HUES64 (cell line): ENCODE data around the gene POLE2.
"Not testable (repeated sequence)": the region's sequence is repeated elsewhere in the genome, so short reads cannot be mapped to it uniquely, and the experiment has no call there.

Experiments used
- H3K27ac ChIP-seq: 2 replicates; pipeline ENCODE4 v1.7.0; 2013; ENCODE audit warnings: low read depth, low read length, inconsistent platforms
- H3K27me3 ChIP-seq: 2 replicates; pipeline ENCODE4 v1.6.1; 2013; ENCODE audit warnings: mild to moderate bottlenecking, low read length; ENCODE audit not compliant: insufficient read depth
- H3K36me3 ChIP-seq: 2 replicates; pipeline ENCODE4 v1.6.1; 2013; ENCODE audit warnings: mild to moderate bottlenecking, low read length; ENCODE audit not compliant: insufficient read depth
- H3K4me1 ChIP-seq: 2 replicates; pipeline ENCODE4 v1.6.1; 2013; ENCODE audit warnings: mild to moderate bottlenecking, low read length, moderate library complexity; ENCODE audit not compliant: insufficient read depth
- H3K4me3 ChIP-seq: 2 replicates; pipeline ENCODE4 v1.5.1; 2013; ENCODE audit warnings: mild to moderate bottlenecking, low read length, moderate library complexity
- H3K9ac ChIP-seq: 2 replicates; pipeline ENCODE4 v1.6.1; 2013; ENCODE audit warnings: mild to moderate bottlenecking, low read depth, low read length
- H3K9me3 ChIP-seq: 2 replicates; pipeline ENCODE4 v1.6.1; 2013; ENCODE audit warnings: low read depth, low read length; ENCODE audit not compliant: insufficient read depth
- WGBS: fragments of 150-250, 120-280 bp; methylation state at CpG from one replicate; pipeline ENCODE4 v1.1.7; 2013; ENCODE audit warnings: missing lambda C conversion rate; 5-methylcytosine and 5-hydroxymethylcytosine counted together

The POLE2 gene

DNA sequence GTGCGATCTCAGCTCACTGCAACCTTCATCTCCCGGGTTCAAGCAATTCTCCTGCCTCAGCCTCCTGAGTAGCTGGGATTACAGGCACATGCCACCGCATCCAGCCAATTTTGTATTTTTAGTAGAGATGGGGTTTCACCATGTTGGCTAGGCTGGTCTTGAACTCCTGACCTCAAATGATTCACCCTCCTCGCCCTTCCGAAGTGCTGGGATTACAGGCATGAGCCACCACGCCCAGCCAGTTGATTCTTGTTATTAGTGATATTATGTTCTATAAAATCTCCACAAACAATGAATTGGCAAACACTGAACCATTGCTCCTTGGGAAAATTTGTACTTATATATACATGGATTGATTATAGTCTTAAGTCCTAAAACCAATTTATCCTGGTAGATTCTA is 30.5 kb downstream of the POLE2 start:
- not testable (repeated sequence) for H3K9ac ChIP-seq, H3K4me3 ChIP-seq, H3K9me3 ChIP-seq, H3K4me1 ChIP-seq, H3K27ac ChIP-seq, H3K27me3 ChIP-seq
- peaks cover 58% of the 10 kb centered on the region for H3K36me3 ChIP-seq
- WGBS: 96% methylated on average over 5 of the region's 6 CpGs

DNA sequence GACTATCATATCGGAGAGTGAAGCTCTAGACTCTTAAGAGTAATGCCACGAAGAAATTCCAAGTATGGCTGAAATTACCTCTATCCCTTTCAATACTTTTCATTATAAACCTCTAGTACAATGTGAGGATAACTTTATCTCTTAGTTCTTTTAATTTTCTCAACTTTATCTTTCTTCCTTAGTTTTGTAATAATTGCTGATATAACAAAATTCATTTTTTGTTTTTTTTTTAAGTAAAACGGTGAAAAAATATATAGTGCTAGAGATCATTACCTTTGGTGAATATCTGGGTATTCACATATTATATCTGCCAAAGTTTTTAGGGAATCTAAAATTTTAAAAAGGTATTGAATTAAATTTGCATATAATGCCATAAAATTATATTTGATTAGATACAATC is 33.5 kb downstream of the POLE2 start:
- no peak overlapping the region for H3K4me3 ChIP-seq
- H3K27ac ChIP-seq: no peak overlapping the region
- no peaks in the 10 kb centered on the region for H3K4me1 ChIP-seq
- 100% methylated on average over 2 of the region's 3 CpGs for WGBS
- no peaks in the 10 kb centered on the region for H3K9me3 ChIP-seq
- no peaks in the 10 kb centered on the region for H3K27me3 ChIP-seq
- no peak overlapping the region for H3K9ac ChIP-seq
- peaks cover 62% of the 10 kb centered on the region for H3K36me3 ChIP-seq

DNA sequence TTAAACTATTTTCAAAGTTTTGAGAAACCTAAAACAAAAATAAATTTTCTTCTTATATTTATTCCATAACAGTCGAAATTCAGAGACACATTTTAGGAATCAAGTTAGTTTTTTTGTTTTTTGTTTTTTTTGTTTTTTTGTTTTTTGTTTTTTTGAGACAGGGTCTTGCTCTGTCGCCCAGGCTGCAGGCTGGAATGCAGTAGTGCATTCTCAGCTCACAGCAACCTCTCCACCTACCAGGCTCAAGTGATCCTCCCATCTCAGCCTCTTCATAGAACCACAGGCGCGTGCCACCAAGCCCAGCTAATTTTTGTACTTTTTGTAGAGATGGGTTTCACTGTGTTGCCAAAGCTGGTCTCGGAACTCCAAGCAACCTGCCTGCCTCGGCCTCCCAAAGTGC is 34.5 kb downstream of the POLE2 start:
- peaks cover 64% of the 10 kb centered on the region for H3K36me3 ChIP-seq
- 92% methylated on average over 5 of the region's 6 CpGs for WGBS
- no peak overlapping the region for H3K27ac ChIP-seq

DNA sequence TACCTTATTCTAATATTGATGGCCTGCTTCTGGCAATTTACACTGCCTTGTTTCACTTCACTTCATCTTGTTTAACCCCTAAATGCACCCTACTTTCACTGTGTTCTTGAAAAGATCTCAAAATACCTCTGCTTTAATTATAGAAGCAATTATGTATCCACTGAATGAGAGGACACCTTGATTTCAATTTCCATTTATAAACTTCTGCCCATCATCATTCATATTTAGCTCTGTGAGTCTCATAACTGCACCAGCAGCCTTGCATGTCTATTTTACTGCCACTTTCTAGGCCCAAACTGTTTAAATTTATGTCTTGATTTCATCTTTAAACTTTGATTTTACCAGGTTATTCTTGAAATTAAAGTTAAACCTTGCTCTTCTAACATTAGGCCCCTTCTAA is 45.9 kb downstream of the POLE2 start:
- H3K4me3 ChIP-seq: no peak overlapping the region
- H3K9me3 ChIP-seq: no peaks in the 10 kb centered on the region
- no peak overlapping the region for H3K27ac ChIP-seq
- no peak overlapping the region for H3K9ac ChIP-seq
- H3K36me3 ChIP-seq: peaks cover 62% of the 10 kb centered on the region
- H3K4me1 ChIP-seq: no peaks in the 10 kb centered on the region
- no peaks in the 10 kb centered on the region for H3K27me3 ChIP-seq

More for the DNA sequence above, 34.5 kb downstream of the POLE2 start:
- Histone ChIP-seq H3K4me3 (no peak overlapping the region), H3K4me1 (no peaks in the 10 kb centered on the region), H3K9ac (no peak overlapping the region), H3K27me3 (no peaks in the 10 kb centered on the region), H3K9me3 (no peaks in the 10 kb centered on the region)

DNA sequence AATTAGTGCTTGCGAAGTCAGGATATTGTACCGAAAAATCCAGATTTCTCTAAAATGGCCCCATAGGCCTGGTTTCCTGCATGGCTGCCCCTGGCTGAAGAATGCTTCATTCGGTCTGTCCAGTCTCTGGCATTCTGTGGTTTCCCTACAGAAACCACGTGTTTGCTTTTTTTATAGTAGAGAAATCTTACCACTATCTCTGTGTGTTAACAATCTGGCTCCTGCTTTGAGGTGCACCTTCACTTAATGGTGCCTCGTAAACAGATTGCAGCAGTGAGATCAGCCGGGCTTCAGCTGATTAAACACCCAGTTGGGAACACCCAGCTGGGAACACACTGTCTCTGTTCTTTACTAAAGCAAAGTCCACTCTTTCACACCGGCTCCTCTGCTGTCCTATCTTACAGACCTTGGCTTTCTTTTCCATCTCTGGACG is 46.3 kb downstream of the POLE2 start:
- Histone ChIP-seq H3K4me1 (no peaks in the 10 kb centered on the region), H3K4me3 (no peak overlapping the region), H3K9me3 (no peaks in the 10 kb centered on the region), H3K9ac (no peak overlapping the region), H3K27ac (0 out of 2 replicates have a peak overlapping the region, but pooled peaks have one; percentile 14), H3K27me3 (no peaks in the 10 kb centered on the region), H3K36me3 (peaks cover 60% of the 10 kb centered on the region)
- 88% methylated on average over 8 of the region's 8 CpGs for WGBS

DNA sequence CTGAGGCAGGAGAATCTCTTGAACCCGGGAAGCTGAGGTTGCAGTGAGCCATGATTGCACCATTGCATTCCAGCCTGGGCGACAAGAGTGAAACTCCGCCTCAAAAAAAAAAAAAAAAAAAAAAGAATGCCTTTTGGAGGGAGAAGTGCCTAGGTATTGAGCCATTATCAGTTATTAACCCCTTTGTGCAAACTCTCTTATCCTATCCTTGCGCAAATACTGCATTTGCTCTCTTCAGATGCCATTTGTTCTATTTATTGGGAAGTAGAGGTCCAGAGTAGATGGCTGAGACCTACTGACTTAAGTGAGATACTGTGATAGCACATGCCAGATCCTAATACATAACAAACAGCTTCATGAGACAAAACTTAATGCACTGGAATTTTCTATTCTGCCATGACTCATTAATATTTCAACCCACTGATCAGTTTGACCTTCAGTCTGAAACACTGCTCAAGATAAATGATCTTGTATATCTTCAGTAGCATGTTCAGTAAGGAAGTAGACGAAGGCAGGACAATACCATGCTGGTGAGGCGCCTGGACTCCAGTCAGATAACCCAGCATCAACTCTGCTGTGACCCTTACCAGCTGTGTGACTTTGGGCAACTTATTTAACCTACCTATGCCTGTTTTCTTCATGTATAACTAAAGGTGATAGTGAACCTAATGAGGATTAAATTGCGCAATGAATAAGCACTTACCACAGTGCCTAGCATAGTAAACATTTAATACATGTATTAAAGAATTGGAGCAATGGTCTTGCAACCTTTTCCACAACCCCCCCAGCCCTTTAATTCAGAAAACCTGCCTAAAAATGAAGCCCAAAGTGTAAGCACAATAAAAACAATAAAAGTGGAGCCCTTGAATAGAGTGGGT is 47.2 kb downstream of the POLE2 start:
- H3K4me1 ChIP-seq: no peaks in the 10 kb centered on the region
- WGBS: 90% methylated on average over 6 of the region's 7 CpGs
- H3K9me3 ChIP-seq: no peaks in the 10 kb centered on the region
- H3K27ac ChIP-seq: no peak overlapping the region
- H3K9ac ChIP-seq: no peak overlapping the region
- H3K27me3 ChIP-seq: no peaks in the 10 kb centered on the region
- H3K36me3 ChIP-seq: peaks cover 60% of the 10 kb centered on the region
- H3K4me3 ChIP-seq: no peak overlapping the region

DNA sequence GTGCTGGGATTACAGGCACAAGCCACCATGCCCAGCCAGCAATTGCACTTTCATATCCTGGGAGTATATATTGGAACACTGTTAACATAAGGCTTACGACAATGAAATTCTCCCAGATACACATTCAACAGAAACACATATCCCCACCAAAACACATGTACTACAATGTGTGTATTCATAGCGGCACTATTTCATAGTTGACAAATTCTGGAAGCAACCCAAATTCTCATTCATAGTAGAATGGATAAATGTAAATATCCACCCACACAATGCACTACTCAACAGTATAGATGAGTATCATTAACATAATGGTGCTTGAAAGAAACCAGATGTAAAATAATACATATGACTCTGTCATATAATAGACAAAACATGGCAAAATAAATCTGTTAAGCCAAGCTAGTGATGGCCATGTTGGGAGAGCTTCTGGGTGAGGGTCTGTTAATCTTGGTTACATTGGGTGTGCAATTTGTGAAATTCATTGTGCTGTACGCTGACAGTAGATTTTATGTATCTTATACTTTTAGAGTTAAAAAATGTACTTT is 50.4 kb downstream of the POLE2 start:
- Histone ChIP-seq H3K27me3 (no peaks in the 10 kb centered on the region), H3K9me3 (no peaks in the 10 kb centered on the region), H3K9ac (no peak overlapping the region), H3K36me3 (peaks cover 51% of the 10 kb centered on the region), H3K4me1 (no peaks in the 10 kb centered on the region), H3K4me3 (no peak overlapping the region), H3K27ac (no peak overlapping the region)
- WGBS: 96% methylated on average over 2 of the region's 3 CpGs

DNA sequence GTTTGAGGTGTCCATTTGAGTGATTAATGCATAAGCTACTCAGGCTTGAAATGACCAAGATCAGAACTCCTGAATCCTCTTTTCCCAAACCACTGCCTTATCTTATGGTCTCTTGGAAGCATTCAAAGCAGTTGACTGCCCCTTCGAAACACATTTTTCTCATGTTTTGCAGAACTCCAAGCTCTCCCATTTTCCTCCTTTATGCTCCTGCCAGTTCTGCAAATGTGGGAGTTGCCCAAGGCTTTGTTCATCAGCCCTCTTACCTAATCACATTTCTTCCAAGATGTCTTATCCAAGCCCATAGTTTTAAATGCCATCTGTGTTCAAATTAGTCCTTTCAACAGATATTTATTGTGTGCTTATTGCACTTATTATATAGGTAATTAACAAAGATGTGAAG is 51.1 kb downstream of the POLE2 start:
- Histone ChIP-seq H3K27ac (no peak overlapping the region), H3K9ac (no peak overlapping the region), H3K4me1 (peaks cover 2% of the 10 kb centered on the region; the same call in 1 of the 2 replicates), H3K27me3 (no peaks in the 10 kb centered on the region), H3K36me3 (peaks cover 44% of the 10 kb centered on the region), H3K4me3 (no peak overlapping the region), H3K9me3 (no peaks in the 10 kb centered on the region)
- WGBS: 96% methylated on average over 1 of the region's 1 CpG

DNA sequence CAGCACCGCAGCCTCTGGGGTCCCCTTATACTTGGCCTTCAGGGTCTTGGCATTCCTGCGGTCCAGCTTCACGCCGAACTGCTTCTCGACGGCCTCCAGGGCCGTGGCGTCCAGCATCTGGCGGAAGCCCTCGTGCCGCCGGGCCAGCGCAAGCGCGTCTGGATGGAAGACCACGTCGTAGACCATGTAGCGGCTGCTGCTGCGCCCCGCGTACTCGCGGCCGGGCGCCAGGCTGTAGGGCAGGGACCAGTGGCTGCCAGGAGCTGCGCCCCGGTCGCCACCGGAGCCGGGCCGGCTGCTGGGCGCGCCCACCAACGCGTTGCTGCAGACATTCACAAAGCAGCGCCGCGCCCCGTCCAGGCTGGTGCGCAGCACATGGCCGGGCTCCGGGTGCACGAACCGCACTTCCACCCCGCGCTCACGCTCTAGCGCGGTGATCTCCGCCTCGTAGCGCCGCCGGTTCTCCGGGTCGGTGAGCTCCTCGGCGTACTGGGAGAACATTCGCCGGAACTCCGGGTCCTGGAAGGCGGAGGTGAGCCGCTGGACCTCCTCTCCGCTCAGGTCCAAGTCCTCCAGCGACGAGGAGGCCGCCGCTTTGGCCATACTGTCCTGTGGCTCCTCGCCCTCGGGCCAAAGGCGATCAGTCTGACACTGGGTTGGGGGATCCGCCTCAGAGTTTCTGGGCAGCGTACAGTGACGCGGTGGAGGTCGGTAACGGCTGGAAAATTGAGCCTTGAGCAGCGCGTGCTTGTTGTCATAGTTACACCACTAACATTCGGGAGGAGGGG is 53.3 kb downstream of the POLE2 start, which contains the start of gene DNAAF2:
DNAAF2 (minus strand) TSS at position 698 of the 788 bp plus-strand sequence; CDS start at position 603, 95 bp downstream.
- Histone ChIP-seq H3K4me1 (peaks cover 7% of the 10 kb centered on the region; the same call in 1 of the 2 replicates), H3K9me3 (no peaks in the 10 kb centered on the region), H3K27ac (peak within 1 kb of the TSS; percentile 96), H3K4me3 (peak within 1 kb of the TSS; percentile 82), H3K36me3 (peaks cover 42% of the 10 kb centered on the region), H3K27me3 (no peaks in the 10 kb centered on the region), H3K9ac (peak within 1 kb of the TSS; percentile 98)
- under 1% methylated on average over 80 of the region's 80 CpGs for WGBS

DNA sequence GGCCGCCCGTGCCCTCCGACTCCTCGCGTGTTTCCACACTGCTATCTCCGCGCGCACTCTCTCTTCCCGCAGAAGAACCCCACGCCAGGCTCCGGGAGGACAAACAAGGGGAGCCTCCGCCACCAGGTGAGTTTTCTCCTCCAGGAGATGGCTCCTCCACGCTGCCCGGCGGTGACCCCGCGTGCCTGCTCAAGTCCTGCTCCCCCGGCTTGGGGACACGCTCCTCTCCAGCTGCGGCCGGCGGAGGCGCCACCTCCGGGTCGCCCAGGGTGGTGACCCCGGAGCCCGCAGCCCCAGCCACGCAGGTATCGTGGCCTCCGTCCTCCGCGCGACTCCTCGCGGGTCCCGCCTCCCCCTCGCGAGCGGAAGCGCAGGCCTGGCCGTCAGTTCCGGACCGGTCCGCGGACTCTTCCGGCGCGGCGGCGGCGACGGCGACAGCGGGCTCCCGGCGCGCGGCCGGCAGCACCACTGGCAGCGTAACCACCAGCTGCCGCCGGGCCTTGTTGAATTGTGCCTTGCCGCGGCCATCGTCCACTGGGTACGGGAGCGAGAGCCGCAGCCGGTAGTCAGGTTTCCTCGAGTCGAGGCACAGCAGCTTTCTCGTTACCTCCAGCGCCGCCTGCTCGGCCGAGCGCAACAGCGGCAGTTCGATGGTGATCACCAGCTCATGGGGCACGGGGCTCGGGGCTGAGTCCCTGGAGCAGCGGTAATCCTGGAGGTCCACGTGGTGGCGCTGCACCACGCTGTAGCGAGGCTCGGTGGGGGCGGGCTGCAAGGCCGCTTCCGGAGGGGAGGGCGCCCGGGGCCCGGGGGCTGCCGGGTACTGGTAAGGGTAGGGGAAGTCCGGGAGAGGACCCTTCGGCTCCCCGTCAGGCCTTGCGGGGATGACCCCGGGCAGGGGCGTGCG is 54.1 kb downstream of the POLE2 start:
- Histone ChIP-seq H3K9me3 (no peaks in the 10 kb centered on the region), H3K4me3 (peak overlapping the region; percentile 82), H3K9ac (peak overlapping the region; percentile 98), H3K4me1 (peaks cover 7% of the 10 kb centered on the region; the same call in 1 of the 2 replicates), H3K36me3 (peaks cover 39% of the 10 kb centered on the region), H3K27ac (peak overlapping the region; percentile 96), H3K27me3 (no peaks in the 10 kb centered on the region)
- under 1% methylated on average over 101 of the region's 101 CpGs for WGBS
